NOMO-1 (cell line): ENCODE measurements around the gene TRMT2A.

ENCODE experiments used
- DNase-seq, 2 experiments: peaks; one replicate each; lab custom pipeline; 2025; ENCODE audit not compliant: unreplicated experiment in 2 of 2; lab: John Stamatoyannopoulos, UW

Gene TRMT2A

DNA sequence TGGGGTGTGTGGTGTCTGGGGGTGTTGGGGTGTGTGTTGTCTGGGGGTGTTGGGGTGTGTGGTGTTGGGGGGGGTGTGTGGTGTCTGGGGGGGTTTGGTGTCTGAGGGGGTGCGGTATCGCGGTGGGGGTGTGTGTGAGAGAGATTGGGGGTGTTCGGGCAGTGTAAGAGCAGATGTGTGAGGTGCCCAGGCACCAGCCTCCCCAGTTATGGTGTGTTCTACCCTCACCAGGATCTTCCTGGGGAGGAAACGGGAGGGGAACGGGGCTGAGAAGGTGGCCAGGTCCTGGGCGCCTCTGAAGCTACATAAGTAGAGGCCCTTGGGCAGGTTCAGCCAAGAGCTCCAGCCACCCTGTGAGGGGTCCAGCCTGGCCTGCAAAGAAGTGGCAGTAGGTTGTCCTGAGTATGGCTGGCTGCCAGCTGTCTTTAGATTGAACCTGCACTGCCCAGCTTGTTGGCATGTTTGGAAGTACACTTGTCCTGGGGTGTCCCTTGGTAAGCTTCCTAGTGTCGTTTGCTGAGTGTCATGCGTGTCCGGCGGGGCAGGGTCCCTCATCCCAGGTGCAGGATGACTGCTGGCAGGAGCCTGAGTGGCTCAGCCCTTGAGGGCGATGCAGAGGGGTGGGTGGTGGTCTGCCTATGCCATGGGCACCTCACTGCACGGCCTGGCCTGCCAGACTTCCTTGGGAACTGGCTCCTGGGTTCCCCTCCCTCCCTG, 6.5 kb upstream of the TRMT2A start:
- DNase-seq, result no peak

DNA sequence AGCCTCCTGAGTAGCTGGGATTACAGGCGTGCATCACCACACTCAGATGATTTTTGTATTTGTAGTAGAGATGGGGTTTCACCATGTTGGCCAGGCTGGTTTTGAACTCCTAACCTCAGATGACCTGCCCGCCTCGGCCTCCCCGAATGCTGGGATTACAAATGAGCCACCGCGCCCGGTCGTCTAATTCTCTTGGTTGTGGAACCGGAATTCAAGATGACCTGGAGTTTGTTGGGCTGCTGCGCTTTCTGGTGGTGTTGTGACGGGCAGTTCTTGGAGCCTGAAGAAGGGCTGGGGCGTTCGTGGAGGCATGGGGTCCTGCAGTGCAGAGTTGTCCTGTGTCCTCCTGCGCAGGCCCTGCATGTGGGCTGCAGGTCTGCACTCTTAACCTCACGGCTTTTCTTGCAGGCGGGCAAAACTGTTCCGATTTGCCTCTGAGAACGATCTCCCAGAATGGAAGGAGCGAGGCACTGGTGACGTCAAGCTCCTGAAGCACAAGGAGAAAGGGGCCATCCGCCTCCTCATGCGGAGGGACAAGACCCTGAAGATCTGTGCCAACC, 4.9 kb upstream of the TRMT2A start:
- DNase-seq, result no peak

DNA sequence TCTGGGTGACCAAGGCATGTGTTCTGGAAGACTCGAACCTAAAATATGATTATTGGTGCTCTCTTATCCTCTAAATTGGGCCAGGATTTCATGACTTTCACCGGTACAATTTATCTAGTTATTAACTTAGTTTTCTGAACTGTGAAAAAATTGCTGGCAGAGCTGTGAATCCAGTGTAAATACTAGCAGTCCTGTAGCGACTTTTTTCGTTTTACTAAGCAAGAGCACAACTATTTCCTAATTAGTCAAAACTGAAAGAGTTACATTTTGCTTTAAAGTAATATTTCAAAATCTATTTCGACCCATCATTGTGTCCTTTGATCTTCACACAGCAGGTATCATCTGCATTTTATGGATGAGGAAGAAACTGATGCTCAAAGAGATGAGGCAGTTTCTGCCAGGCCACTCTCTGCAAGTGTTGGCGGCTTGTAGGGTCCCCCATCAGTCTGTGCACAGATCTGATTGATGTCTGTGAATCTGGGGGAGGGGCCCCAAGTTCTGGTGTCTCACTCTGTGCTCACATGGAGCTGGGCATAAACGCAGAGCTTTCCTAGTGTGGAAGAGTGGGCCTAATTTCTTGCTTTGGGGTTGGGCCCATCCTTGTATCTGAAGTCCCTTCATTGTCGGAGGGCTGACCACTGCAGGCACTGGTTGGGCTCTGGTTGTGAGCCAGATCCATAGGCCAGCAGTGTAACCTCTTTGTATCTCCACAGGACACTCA, 1.4 kb upstream of the TRMT2A start:
- no peak for DNase-seq

DNA sequence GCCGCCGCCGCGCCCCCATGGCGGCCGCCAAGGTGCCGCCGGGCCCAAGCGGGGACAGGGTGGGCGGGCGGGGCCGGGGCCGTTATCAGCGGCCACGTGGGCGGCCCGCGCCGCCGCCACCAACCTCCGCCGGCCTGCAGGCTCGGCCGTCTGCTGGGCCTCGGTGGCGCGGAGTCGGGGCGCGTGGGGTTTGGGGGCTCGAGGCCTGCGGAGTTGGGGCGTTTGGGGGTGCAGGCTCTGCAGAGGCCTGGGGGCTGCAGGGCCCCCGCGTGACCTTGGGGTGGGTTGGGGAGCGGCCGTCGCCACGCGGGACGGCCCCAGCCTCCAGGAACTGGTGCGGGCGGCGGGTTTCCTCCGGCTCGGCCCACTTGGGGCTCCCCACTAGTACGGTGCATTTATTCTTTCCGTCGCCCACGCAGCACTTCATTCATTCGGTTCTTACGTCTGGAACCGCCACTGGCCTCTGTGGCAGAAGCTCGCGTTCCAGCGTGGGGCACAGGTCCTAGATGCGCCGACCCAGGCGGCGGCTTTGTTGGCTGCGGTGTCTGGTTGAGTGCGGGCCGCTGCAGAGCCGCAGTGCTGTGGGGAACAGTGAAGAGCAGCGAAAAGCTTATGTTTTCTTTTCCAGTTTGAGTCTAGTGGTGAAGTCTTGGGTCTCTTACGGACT, 740 bp upstream of the TRMT2A start:
- DNase-seq, result peak in 1 of 2 experiments; percentile 57

DNA sequence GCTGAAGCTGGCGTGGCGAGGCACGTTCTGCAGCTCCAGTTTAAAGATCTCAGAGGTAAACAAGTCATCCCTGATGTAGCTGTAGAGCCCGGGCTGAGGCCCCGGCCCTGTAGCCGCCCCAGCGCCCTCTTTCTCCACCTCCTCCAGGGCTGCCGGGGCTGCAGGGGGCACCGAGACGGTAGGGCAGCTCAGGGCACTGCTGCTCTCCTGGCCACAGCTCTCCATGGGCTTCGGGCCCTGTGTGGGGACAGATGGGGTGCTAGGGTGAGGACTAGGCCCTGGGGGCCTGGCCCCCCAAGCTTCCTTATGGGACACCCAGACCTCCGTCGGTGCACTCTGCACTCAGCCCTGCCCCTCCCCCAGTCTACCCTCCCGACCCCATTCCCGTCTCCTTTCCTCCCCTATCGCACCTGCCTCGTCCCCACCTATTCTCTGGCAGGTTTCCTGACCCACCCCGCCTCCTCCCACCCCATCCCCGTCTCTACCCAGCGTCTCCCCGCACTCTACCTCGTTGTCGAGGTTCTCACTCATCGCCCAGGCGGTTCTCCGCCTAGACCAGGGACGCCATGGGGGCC, 563 bp downstream of the TRMT2A start:
- DNase-seq, result no peak

DNA sequence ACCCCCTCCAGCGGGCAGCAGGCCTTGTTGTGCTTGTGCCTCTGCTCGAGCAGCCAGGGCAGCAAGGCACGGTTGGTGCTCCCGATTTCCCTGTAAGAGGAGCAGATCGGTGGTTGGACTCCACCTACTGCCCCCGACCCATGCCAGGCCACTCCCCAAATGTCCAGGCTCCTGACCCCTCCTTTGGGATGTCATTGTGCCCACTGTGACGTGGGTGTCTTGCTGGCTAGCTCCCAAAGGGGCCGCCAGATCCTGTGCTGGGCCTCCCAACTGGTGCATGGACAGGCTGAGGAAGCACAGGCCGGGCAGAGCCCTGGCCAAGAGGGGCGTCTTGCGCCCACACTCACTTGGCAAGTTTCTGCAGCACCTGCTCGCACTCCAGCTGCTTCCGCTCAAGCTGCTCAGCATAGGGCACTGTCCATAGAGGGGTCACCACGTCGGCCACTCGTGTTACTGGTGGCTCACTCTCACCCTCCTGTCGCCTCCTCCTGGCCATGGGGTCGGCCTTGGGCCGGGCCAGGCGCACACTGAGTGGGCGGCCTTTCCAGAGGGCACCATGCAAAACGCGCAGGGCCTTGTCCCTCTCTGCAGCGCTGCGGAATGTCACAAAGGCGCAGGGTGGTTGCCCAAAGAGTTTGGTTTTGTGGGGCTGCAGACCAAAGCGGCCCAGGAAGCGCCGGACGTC, 1.2 kb downstream of the TRMT2A start, which contains the start of gene RANBP1:
Gene RANBP1, plus strand, starts transcription at position 414 of the 685 bp plus-strand sequence. Its CDS starts 81 bp downstream, at position 495.
- DNase-seq, result no peak

DNA sequence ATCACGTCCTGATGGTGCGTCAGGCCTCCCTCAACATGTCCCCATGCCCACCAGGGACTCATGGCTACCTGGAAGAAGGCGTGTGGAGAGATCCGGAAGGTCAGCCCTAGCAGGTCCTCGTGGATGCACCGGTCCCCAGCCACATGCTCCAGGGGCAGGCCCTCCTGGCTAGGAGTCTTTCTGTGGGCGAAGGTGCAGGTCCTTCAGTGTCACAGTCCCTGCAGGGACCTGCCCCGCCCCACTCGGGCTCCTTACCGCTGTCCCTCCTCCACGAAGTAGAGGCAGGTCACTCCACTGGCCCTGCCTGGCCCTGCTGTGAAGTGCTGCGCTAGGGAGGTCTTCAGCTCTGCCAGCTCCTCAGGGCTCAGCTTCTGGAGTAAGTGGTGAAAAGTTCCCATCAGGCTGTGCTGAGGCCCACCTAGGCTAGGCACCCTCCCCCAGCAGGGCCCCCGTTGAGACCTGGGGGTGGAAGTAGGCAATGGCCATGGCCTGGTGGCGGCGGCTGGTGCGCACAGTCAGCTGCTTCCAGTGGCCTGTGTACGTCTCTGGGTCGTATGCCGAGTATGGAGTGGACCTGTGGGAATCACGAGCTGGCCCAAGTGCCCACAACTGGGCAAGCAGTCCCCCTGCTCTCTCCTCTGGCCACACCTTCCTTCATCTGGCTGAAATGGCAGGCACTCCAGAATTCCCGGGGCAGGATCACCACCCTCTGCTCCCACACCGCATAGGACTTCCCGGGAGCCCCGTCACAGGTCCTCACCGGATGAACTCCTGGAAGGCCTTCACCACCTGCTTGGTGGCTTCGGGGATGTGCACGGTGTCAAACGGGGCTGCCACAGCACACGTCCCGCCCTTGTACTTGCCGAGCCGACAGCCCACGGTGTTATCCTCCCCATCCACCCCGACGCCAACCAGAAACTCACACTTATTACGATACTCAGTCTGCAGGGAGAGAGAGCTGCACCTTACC, 2.2 kb downstream of the TRMT2A start:
- no peak for DNase-seq

DNA sequence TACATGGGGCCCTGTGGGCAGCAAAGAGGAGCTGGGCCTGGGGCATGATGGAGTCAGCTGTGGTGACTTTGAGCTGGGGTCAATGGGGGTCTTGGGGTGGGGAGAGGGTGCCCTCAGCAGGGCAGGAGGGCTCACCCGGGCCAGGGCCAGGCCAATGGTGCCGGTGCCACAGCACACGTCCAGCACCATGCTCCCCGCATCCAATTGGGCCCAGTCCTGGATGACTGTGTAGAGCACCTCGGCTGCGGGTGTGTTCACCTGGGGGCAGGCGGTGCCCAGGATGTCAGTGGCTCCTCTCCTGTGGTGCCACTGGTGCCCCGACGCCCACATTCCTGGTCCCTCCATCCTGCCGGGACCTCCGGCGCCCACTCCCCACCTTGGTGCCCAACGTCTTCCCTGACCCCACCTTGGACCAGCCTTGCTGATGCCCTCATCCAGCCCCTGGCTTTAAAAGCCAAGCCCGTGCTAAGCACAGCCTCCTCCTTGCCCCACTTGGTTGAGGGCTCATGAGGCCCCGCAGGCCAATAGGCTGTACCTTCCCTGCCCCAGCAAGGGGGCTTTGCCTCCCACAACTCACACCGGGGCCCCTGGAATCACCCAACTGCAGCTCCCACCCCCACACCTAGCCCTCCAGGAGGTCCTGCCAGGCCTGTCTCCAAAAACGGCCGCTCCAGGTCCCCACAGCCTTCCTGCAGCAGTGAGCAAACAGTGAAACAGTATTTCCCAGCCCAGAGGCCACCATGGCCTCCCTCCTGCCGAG, 3.3 kb downstream of the TRMT2A start:
- no peak for DNase-seq

DNA sequence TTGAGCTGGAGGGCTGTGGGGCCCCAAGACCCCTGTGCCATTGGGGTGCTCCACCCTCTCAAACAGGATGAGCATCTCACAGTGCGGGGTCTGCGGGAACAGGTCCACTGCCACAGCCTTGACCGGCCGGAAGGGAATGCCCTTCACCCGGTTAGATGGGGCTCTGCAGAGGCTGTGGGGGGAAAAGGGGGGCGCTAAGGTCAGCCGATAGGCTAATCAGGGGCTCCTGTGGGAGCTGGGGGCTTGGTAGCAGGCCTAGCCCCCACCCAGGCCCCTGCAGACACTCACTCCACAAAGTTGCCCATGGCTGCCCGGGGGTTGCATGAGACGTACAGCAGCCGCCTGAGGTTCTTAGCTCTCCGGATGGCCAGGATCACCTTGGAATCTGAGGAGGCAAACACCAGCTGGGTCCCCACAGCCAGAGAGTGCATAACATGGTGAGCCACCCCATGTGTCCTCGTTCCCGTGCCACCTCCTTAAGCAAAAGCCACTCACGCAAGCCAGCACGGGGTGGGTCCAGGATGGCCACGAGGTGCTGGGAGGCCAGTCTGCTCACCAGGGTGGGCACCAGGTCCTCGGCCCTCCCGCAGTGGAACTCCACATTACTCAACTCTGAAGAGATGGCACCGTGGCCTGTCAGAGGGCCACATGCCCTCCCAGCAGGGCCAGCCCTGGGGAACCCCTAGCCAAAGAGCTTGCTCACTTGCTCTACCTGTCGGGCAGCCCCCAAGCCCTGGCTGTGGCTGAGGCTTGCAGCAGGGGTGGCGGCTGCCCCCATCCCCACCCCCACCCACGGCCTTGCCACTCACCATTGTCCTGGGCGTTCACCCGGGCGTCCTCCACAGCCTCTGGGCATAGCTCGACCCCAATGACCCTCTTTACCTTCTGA, 4.2 kb downstream of the TRMT2A start:
- no peak for DNase-seq

DNA sequence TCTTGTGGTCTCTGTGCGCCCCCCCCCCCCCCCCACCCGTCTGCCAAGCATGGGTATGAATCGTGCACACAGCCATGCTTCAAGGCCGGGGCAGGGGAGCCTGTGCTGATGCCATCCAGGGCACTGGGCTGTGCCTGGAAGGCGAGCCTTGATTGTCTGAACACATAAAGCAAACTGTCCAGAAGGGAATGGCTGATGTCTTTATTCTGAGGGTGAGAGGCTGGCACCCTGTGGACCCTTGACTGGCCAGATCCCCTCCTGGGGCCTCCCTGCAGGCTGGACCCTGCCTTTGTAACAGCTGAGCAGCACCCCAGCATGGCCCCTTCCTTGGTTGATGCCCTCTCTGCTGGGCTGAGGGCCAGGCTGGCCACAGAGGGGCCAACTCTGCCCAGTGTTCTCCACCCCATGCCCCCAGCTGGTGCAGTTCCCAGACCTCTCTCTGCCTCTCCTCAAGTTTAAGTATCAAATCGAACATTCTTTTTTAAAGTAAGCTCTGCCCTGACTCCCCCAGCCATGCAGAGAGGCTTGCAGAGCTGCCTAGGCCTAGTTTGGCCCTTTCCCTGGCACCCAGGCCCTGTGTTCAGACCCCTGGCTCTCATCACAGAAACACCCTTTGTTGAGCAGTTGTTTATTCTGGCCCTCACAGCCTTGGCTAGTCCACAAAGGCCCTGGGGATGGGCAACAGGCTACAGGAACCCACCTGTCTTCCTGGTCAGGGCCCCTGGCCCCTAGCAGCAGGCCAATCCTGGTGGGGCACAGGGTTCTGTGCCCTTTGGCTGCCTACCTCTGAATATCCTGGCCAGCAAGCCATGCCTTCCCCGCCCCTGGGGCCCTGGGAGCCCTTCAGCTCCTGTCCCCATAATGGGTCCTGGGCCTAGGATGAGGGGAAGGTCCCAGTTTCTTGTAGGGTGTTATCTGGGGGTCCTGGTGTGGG, 5.1 kb downstream of the TRMT2A start:
- no peak for DNase-seq

DNA sequence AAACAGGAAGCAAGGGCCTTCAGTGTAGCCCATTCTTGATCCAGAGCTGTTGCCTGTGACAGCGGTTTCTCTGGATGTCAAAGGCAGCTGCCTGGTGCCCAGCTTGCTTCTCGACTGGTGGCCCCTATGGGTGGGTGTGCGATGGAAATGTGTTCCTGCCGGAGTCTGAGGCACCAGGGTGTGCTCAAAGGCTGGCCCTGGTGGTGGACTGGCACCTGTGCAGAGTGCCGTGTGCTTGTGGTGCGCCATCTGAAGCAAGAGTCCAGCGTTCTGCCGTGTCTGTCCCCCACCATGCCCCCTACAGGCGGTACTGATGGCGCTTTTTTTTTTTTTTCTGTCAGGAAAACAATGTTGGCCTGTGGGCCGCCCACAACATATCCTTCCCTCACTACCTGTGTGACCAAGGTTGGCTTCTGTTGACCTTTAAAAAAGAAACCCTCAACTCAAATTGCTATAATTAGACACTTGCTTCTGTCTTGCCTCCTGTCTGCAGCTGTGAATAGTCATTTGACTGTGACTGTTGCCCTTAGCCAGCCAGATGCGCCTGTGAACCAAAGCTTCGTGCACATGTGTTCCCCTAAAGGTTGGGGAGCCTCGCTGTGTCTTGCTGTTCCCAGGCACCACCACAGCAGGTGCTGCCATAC, 5.9 kb downstream of the TRMT2A start:
- DNase-seq, result peak; percentile 26 to 48

DNA sequence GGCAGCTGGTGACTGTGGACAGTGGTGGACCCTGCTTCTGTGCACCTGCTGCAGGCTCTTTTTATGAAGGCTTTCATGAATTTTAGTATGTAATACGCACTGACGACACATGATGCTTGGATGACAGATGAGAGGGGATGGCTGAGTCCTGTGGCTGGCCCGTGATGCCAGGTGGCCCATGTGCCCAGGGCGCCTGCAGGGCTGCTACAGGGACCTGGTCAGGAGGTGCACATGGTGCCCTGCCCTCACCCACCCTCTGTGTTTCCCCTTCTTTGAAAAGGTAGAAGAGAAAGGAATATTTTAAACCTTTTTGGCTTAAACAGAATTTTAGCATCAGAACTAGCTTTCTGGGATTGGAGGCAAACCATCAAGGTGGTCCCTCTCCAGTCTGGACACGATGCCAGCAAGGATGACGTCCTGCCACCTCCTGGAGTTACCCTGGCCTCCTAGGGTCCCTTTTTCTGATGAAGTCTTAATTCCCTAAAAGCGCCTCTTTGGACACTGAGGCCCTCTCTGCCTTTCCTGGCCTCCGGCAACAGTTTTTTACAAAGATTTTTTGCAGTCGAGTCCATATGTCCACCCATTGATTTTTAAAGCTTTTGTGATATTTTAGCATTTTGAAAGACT, 6.6 kb downstream of the TRMT2A start:
- DNase-seq, result no peak

DNA sequence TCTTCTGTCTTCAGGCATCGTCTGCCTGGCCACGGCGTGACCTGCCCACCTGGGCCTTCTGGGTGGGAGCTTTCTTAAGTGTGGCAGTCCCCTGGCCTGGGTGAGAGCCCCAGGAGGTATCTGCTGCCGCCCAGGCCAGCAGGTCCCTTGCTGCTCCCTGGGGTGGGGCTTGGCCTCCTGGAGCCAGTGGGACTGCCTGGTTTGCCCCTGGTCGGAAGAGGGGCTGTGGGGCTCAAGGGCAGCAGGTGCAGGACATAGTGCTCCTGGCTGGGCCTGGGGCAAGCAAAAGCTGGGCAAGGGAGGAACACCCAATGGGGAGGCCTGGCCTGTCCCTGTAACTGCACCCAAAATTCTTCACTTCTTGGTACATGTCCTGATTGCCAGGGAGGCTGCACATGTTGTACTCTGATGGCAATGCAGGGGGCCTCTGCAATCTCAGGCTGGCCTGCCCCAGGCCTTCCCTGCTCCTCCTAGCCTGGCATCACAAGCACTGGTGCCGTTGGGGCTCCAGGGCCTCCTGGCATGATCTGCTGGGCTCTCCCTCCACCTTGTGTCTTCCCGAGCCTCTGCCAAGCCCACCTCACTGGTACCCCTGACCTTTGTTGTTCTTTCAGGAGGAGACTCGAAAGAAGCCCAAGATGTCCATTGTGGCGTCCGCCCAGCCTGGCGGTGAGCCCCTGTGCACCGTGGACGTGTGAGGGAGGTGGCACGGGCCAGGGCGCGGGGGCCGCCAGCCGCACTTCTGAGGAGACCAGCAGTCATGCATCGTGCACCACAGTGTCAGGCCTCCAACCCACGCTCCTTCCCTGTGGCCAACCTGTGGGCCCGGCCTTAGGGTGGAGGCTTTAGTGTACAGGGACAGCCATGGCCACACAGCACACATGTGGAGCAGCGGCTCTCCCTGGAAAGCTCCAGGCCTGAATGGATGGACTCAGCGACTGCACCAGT, 7.3 kb downstream of the TRMT2A start:
- no peak for DNase-seq

DNA sequence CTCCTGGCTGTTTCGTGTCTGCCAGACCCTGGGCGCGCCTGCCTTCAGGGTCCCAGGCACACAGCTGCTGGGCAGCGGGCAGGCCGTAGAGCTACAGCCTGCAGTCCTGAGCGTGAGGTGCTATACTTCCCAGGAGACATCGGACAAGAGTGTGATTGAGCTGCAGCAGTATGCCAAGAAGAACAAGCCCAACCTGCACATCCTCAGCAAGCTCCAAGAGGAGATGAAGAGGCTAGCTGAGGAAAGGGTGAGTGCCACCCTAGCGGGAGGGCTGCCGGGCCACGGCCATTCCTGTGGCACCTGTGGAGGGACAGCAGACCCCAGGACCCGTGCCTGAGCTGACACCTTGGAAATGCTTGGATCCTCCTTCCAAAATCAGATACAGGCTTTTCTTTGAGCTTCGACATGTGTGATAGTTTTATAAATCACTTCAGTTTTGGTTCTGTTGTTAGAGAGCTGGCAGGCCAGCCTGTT, 8.2 kb downstream of the TRMT2A start:
- DNase-seq, result no peak
